SK-N-MC (cell line): Measurements from ENCODE around the gene CMTM7.

Experiments
- EZH2 ChIP-seq: fragments of 200-600 bp; sonication (generic); IDR thresholded peaks from one replicate; pipeline ENCODE4 v1.6.1; 2017; ENCODE audit warnings: antibody characterized with exemption
- POLR2AphosphoS5 ChIP-seq: IDR thresholded peaks from 2 replicates; pipeline ENCODE4 v1.6.1; 2012; ENCODE audit warnings: mild to moderate bottlenecking, low read depth, low read length, borderline replicate concordance

GRCh38 chr3:32483772-32484171, 92.1 kb downstream of the CMTM7 start:
- TF ChIP-seq EZH2 = no peak
- TF ChIP-seq POLR2AphosphoS5 = no peak
